ENCODE data around the gene C13orf46. TPM values are rescaled to one million over a fixed set of nuclear protein-coding genes. Genes with fewer than 3 reads are reported as not detected.

The C13orf46 gene
- total RNA-seq, 1 donor from 2014 or later, result 0.29 TPM

GRCh38 chr13:113976711-113977684, 3.1 kb upstream of the C13orf46 start:
- TF ChIP-seq, protein P1, sequence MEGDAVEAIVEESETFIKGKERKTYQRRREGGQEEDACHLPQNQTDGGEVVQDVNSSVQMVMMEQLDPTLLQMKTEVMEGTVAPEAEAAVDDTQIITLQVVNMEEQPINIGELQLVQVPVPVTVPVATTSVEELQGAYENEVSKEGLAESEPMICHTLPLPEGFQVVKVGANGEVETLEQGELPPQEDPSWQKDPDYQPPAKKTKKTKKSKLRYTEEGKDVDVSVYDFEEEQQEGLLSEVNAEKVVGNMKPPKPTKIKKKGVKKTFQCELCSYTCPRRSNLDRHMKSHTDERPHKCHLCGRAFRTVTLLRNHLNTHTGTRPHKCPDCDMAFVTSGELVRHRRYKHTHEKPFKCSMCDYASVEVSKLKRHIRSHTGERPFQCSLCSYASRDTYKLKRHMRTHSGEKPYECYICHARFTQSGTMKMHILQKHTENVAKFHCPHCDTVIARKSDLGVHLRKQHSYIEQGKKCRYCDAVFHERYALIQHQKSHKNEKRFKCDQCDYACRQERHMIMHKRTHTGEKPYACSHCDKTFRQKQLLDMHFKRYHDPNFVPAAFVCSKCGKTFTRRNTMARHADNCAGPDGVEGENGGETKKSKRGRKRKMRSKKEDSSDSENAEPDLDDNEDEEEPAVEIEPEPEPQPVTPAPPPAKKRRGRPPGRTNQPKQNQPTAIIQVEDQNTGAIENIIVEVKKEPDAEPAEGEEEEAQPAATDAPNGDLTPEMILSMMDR (conservative IDR thresholded peaks at IDR 0.05), result no peak
- DNase-seq (ENCODE audit: extremely low spot score, unreplicated experiment), result no peak
- H3K4me1 Mint-ChIP-seq (ENCODE audit: unreplicated experiment), result no peaks in the 10 kb centered on the region

DNA sequence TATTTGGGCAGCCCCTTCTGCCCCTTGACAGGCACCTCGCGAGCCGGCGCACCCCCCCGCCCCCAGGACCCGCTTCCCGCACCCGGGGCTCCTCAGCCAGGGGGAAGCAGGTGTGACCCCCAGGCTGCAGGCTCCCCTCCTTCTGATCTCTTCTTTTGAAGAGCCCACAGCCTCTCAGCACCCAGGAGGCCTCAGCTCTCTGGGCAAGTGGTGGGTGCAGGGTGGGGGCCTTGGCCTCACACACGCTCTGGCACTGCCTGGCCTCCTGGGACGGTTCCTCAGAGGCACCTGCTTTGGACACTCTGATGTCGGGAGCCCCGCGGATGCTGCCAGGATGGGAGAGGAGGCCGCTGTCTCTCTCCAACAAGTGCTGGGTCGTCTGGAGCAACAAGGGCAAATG, 1.5 kb upstream of the C13orf46 start:
- peaks cover 3% of the 10 kb centered on the region for H3K36me3 Mint-ChIP-seq
- TF ChIP-seq, protein P1 (conservative IDR thresholded peaks at IDR 0.05), result no peak
- no peak overlapping the region for H3K4me3 Mint-ChIP-seq
- no peaks in the 10 kb centered on the region for H3K9me3 Mint-ChIP-seq
- no peaks in the 10 kb centered on the region for H3K27me3 Mint-ChIP-seq
- DNase-seq (ENCODE audit: extremely low spot score, unreplicated experiment), result no peak
- H3K4me1 Mint-ChIP-seq (ENCODE audit: unreplicated experiment), result no peaks in the 10 kb centered on the region
- H3K27ac Mint-ChIP-seq, result no peak overlapping the region

More at GRCh38 chr13:113976711-113977684, 3.1 kb upstream of the C13orf46 start:
- Mint-ChIP-seq H3K27me3 (no peaks in the 10 kb centered on the region), H3K9me3 (no peaks in the 10 kb centered on the region), H3K36me3 (peaks cover 5% of the 10 kb centered on the region), H3K4me3 (no peak overlapping the region), H3K27ac (peak overlapping the region; percentile 48)

DNA sequence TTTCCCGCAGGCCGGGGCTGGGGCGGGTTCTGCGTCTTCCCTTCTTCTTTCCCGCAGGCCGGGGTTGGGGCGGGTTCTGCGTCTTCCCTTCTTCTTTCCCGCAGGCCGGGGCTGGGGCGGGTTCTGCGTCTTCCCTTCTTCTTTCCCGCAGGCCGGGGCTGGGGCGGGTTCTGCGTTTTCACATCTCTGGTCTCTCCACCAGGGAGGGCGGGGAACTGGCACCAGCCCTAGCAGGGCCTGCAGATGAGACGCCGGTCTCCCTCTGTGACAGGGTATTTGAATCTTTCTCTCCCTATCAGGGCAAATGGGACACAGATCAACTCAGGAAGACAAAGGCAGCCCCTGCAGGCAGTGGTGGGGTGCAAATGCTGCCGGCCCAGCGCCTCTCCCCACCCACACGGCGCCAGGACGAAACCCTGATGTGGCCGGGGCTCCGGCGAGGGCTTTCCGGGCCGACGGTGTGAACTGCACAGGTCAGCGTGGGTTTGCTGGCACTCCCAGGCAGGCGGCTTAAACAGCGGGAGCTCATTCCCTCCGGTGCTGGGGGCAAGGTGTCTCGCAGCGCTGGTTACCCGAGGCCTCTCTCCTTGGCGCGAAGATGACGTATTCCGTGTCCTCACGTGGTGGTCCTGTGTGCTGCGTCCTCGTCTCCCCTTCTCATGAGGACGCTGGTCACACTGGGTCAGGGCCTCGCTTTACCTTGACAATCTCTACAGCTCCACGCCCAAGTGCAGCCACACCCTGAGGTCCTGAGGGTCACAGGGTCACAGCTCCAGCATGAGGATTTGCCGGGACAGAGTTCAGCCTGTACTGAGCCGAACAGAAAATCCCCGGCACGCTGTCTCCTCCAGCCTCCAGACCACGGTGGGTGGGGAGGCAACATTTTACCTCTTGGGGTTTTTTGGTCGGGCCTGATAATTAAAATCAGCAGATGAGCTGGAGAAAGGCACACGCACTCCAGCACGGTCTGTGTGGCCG, 717 bp upstream of the C13orf46 start:
- DNase-seq (ENCODE audit: extremely low spot score, unreplicated experiment), result no peak
- no peaks in the 10 kb centered on the region for H3K9me3 Mint-ChIP-seq
- no peaks in the 10 kb centered on the region for H3K36me3 Mint-ChIP-seq
- H3K27ac Mint-ChIP-seq, result no peak overlapping the region
- no peaks in the 10 kb centered on the region for H3K27me3 Mint-ChIP-seq
- H3K4me1 Mint-ChIP-seq (ENCODE audit: unreplicated experiment), result no peaks in the 10 kb centered on the region
- no peak overlapping the region for H3K4me3 Mint-ChIP-seq
- TF ChIP-seq, protein P1 (conservative IDR thresholded peaks at IDR 0.05), result no peak

DNA sequence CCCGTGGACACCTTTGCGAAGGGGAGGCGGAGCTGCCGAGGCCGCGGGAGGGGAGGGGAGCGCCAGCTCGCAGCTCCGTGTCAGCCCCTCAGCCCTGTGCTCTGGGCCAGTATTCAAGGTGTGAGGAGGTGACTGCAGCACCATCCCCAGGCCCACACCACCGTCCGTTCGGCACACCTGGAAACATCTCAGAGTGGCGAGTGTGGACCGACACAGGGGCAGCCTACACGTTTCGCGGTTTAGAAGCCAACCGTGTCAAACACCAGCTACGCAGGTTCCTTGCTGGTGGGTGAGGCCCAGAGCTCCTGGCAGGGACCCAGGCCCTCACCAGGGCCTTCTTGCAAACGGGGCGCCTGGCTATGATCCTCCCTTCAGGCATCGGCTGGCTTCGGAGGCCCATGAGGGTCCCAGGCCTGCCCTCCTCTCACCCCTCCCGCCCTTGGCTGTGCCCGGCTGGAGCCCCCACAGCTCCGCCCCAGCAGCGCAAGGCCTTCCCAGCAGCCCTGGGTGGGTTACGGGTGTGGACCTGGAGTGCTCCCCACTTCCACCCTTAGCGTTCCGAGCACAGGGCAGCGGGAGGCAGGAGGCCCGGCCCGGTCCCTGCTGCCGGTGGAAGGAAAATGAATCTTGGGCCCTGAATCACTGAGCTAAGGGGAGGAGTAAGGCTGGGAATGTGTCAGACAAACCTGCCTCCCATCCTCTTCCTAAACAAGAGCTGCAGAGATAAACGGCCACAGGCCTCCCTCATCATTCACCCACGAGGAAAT, 1.2 kb downstream of the C13orf46 start:
- Mint-ChIP-seq H3K4me3 (no peak overlapping the region), H3K9me3 (no peaks in the 10 kb centered on the region), H3K27ac (no peak overlapping the region), H3K27me3 (no peaks in the 10 kb centered on the region), H3K36me3 (no peaks in the 10 kb centered on the region), H3K4me1 (ENCODE audit: unreplicated experiment) (no peaks in the 10 kb centered on the region)
- DNase-seq (ENCODE audit: extremely low spot score, unreplicated experiment), result no peak
- TF ChIP-seq, protein P1 (conservative IDR thresholded peaks at IDR 0.05), result no peak
